Measurements from ENCODE around the gene FAM83C.

- TF ChIP-seq CTCF (IDR thresholded peaks at IDR 0.05) = no peak
- no peak for TF ChIP-seq POLR2AphosphoS5 (IDR thresholded peaks at IDR 0.05)
Observed at GRCh38 chr20:35280523-35280922, 11.7 kb downstream of the FAM83C start.
